GM18909 (cell line): ENCODE results near the gene FMNL2.

ENCODE experiments used
- ATAC-seq: cut with Tn5 transposase; IDR thresholded peaks from one replicate; pipeline ENCODE4 v1.9.1; 2021; ENCODE audit warnings: mild to moderate bottlenecking; ENCODE audit not compliant: unreplicated experiment, poor library complexity

FMNL2 gene

GRCh38 chr2:152623076-152623740 lies 288.2 kb downstream of the FMNL2 start:
- no peak for ATAC-seq

- ATAC-seq = no peak
These were observed 288.8 kb downstream of the FMNL2 start for GRCh38 chr2:152623775-152624174.

GRCh38 chr2:152624805-152625204 lies 289.8 kb downstream of the FMNL2 start:
- ATAC-seq = no peak

GRCh38 chr2:152626911-152627339 lies 292.0 kb downstream of the FMNL2 start:
- ATAC-seq = no peak

GRCh38 chr2:152627351-152627957 lies 292.5 kb downstream of the FMNL2 start:
- ATAC-seq = no peak

GRCh38 chr2:152629202-152629601 lies 294.2 kb downstream of the FMNL2 start:
- ATAC-seq = no peak

- ATAC-seq = no peak
These were observed 295.5 kb downstream of the FMNL2 start for GRCh38 chr2:152630466-152630865.

GRCh38 chr2:152632736-152633135 lies 297.8 kb downstream of the FMNL2 start:
- ATAC-seq = no peak

GRCh38 chr2:152635635-152636298 lies 300.8 kb downstream of the FMNL2 start:
- ATAC-seq = peak; percentile 71

- ATAC-seq = no peak
These were observed 302.3 kb downstream of the FMNL2 start for GRCh38 chr2:152637251-152637650.

GRCh38 chr2:152638056-152638455 lies 303.1 kb downstream of the FMNL2 start:
- no peak for ATAC-seq

GRCh38 chr2:152638590-152638989 lies 303.6 kb downstream of the FMNL2 start:
- no peak for ATAC-seq

- no peak for ATAC-seq
These were observed 309.4 kb downstream of the FMNL2 start for GRCh38 chr2:152644189-152644873.

GRCh38 chr2:152646264-152646663 lies 311.3 kb downstream of the FMNL2 start:
- no peak for ATAC-seq

GRCh38 chr2:152646775-152647174 lies 311.8 kb downstream of the FMNL2 start:
- ATAC-seq = no peak

- ATAC-seq = no peak
These were observed 312.6 kb downstream of the FMNL2 start for GRCh38 chr2:152647552-152647951.

GRCh38 chr2:152648336-152648735 lies 313.4 kb downstream of the FMNL2 start:
- ATAC-seq = no peak

- ATAC-seq = no peak
These were observed 315.0 kb downstream of the FMNL2 start for GRCh38 chr2:152649997-152650396.

- ATAC-seq = no peak
These were observed 315.9 kb downstream of the FMNL2 start for GRCh38 chr2:152650768-152651371.

GRCh38 chr2:152651834-152652233 lies 316.9 kb downstream of the FMNL2 start:
- no peak for ATAC-seq

GRCh38 chr2:152655880-152656279 lies 320.9 kb downstream of the FMNL2 start:
- ATAC-seq = no peak
